HuH-7.5 (cell line): ENCODE data around the gene GALC.
"Not testable (repeated sequence)": the region's sequence is repeated elsewhere in the genome, so short reads cannot be mapped to it uniquely, and the experiment has no call there.

Experiments used
- DNase-seq: peaks from one replicate; pipeline ENCODE4 v3.0.0; 2011; ENCODE audit warnings: low spot score

The GALC gene

GRCh38 chr14:87992718-87993628 lies at the start of gene GALC:
Gene GALC, minus strand, starts transcription at chr14:87993182. Its CDS starts 18 bp downstream, at chr14:87993164.
- peak; percentile 59 for DNase-seq

GRCh38 chr14:88040146-88040545 lies 47.2 kb upstream of the GALC start:
- DNase-seq, result no peak

DNA sequence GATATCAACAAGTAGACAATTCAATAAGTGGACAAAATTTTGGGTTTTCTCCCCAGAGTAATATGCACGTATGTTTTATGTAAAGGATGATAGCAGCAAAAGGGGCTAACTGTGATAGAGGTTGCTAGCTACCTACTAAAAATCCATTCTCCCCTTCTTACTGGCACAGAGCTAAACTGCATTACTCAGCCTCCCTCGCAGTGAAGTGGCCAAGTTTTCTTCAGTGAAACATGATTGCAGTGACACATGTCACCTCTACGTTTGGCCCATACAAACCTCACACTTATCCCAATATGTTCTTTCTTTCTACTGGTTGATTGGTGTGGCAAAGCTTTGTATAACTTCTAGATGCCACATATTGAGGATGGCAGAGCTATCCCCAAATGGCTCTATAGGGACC lies 46.2 kb upstream of the GALC start:
- no peak for DNase-seq

GRCh38 chr14:88037325-88037724 lies 44.3 kb upstream of the GALC start:
- no peak for DNase-seq

DNA sequence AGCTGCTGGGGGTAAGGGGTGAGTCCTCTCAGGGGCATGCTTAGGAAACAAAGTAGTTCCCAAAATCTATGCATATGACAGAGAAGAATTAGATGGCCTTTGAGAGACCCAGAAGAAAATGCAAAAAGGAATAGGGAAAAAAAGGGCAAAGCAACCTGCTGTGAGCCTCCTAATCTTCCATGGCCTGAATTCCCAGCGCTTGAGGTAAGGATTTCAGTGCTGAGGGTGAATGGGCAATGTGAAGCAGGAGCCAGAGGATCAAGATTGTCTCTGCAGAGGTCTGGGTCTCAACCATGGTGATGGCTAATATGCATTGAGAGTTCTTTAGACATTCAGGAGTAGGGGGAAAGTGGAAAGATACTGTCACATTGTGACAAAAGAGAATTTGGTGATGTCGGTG lies 43.4 kb upstream of the GALC start:
- DNase-seq, result no peak

DNA sequence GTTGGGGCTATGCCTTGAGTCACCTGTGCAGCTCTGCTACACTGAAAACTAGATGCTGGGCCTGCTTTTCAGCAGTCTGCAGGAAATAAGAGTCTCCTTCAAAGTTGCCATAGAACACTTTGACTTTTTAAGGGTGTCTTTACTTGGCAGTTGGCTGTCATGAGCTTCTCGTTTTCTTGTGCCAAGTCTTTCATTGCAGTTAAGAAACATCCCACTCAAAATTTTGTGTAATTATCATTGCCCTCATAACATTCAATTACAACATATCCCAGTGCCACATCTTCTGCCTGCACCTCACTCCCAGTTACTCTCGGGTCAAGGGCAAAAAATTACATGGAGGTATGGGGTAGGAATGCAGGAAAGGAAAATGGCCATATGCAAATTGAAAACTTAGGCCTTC lies 41.1 kb upstream of the GALC start:
- DNase-seq, result no peak

DNA sequence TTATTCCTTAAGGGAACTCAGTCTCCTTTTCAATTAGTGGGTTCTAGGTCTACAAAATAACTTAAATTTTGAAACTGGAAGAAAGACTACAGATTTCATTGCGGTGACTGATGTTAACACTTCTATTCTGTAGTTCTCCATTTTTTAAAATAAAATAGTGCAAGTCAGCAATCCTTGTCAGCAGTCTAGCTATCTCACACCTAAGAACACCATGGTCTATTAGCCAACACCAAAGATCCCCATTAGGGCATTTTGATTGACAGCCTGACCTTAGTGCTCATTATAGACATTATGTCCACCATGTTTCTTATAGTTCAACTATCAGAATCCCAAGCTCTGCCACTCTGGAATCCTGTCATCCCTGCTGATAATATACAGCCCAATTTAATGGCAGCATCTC lies 39.4 kb upstream of the GALC start:
- DNase-seq, result no peak

DNA sequence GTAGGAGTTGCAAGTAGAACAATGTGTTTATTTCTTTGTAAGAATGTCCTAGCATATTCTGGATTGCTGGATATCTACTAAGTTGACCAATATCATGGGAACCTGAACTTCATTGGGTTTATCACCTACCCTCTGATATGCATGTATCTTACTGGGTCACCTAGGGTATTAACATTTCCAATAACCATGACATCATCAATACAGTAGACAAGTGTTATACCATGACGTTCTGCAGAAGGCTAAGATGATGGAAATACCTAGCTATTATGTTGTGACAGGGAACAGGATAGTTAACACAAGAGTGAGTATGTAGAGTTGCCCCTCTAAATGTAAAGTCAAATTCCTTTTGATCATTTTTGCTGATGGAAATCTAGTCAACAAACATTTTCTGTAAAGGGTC lies 37.9 kb upstream of the GALC start:
- DNase-seq, result no peak

DNA sequence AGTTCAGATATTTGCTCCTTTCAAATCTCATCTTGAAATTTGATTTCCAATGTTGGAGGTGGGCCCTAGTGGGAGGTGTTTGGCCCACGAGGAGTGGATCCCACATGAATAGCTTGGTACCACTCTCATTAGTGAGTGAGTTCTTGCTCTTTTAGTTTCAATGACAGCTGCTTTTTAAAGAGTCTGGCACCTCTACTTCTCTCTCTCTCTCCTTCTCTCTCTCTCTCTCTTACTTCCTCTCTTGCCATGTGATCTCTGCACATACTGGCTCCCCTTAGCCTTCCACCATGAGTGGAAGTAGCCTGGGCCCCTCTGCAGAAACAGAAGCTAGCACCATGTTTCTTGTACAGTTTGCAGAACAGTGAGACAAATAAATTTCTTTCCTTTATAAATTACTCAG lies 37.1 kb upstream of the GALC start:
- DNase-seq, result no peak

GRCh38 chr14:88029500-88029899 lies 36.5 kb upstream of the GALC start:
- DNase-seq, result no peak

DNA sequence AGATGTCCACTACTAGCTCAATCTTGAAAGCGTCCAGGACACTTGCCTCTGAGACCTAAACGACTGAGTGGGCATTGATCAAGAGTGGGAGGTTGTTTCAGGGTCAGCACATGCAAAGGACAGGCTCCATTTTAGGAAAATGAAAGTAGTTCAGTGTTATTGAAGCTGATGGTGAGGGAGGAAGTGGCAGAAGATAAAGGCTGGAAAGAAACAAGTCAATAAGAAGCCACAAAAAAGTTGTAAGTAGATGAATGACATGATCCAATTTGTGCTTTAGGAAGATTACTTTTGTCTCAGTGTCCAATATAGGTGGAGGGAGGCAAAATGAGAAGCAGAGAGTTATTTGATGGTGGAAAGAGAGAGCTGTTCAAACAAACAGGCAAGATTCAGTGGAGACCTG lies 33.9 kb upstream of the GALC start:
- DNase-seq, result no peak

DNA sequence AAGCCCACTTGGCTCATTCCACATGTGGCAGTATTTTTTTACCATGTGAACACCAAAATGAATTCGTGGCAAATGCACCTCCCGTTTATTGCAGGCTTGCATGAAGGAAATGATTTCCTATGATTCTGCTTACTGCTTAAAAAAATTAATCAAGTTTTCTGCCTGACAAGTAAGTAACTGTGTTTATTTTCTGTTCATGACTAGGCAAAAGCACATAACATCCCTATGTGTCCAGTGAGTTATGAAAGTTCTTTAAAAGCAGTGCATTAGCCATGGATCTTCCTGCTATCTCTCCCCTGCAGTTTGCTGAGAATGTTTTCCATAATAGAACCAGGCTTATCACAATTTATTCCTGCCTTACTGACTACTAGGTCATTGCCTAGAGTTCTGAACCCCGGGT lies 32.3 kb upstream of the GALC start:
- no peak for DNase-seq

GRCh38 chr14:88024252-88025086 lies 31.5 kb upstream of the GALC start:
- DNase-seq, result not testable (repeated sequence)

- no peak for DNase-seq
Measured at GRCh38 chr14:88023658-88024187, 30.7 kb upstream of the GALC start.

DNA sequence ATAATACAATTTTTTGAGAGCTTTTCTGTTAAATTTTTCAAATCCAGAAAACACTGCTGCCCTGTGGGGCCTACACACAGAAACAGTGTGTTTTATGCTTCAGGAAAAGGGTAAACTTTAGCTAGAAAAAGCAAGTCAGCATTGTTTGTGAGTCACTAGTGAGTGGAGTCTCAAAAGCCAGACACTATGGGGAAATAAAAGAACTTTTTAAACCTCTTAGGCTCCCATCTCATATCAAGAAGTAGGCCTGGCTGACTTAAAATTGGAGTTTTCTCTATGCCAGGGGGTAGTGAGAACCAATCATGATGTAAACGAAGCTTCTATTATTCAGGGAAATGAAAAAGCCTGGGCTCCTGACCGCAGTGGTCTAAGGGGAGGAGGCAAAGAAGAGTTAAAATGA lies 24.6 kb upstream of the GALC start:
- no peak for DNase-seq

- DNase-seq, result no peak
Measured at GRCh38 chr14:88016768-88017167, 23.8 kb upstream of the GALC start.

GRCh38 chr14:88013750-88014349 lies 20.9 kb upstream of the GALC start:
- DNase-seq, result peak; percentile 12

GRCh38 chr14:88012495-88012894 lies 19.5 kb upstream of the GALC start:
- DNase-seq, result no peak

GRCh38 chr14:88010331-88010730 lies 17.3 kb upstream of the GALC start:
- DNase-seq, result no peak

GRCh38 chr14:88009486-88009885 lies 16.5 kb upstream of the GALC start:
- DNase-seq, result no peak

DNA sequence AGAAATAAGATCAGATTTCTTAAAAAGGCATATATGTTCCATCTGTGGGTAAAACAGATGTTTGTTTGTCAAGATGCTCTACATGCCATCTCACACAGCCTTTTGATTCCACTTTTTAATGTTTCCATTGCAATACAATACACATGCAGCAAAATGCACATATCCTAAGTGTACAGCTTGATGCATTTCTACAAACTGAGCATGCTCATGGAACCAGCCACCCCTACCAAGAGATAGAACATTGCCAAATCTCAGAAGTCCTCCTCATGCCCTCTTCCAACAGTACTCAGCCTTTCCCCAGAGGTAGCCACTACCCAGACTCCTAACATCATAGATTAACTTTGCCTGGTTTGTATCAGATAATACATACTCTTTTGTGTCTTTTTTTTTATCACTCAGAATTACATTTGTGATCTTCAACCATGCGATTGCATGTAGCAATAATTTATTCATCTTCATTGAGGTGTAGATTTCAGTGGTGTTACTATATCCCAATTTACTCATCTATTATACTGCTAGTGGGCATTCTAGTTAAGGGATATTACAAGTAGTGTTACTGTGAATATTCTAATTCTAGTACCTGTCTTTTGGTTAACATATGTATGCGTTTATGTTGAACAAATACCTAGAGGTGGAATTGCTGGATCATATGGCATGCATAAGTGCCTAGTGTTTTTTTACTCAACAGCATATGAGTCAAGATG lies 15.2 kb upstream of the GALC start:
- no peak for DNase-seq

DNA sequence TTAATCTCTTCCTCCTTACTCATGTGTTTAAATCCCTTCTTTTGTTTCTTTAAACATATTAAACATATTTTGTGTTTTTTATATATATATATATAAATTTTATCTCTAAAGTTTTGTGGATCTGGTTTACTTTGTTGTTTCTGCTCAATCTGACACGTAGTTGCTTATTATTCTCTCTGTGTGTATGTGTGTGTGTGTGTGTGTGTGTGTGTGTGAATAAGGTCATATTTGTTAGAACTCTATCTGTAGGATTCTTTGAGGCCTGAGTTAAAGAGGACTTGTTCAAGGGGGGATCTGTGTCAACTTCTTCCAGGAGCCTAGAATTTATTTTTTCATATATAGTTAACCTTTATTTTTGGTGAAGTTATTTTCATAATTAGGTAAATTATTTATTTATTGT lies 14.6 kb upstream of the GALC start:
- DNase-seq, result no peak
